ENCODE measurements around the gene ITGBL1. TPM values are rescaled to one million over a fixed set of nuclear protein-coding genes. Genes with fewer than 3 reads are reported as not detected.
A peak's percentile ranks its signal among the peaks of the same experiment; 100 is the strongest.

The ITGBL1 gene
- total and polyA plus RNA-seq, 2 of the 4 experiments (the other 2 are of a cell fraction): 22.2 to 24.2 TPM

DNA sequence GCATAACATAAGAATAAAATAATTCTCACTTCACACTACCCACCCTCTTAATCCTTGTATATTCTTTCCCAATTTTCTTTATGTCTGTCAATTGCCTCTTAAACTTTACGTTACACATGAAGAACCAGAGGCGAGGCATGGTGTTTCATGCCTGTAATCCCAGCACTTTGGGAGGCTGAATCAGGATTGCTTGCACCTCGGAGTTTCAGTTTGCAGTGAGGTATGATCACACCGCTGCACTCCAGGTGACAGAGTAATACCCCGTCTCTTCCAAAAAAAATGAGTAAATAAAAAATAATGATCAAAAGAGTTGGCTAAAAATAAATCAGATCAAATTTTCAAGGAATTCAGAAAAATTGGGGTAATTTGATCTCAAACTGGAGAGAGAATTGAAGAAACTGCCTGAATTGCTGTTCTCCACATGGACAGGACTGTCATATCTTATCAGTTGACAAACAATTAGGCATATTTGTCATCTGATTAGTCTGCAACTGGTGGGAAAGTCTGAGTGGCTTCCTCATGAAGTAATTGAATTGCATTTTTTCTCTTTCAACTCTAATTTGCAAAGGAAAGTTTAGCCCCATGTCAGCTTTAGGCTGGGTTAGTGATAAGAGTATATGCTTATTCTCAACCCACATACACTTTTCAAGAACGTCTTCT lies 302.9 kb downstream of the ITGBL1 start:
- H2BK5ac ChIP-seq (ENCODE audit: low read depth, low read length, poor library complexity, severe bottlenecking): no peak overlapping the region
- 0 out of 2 replicates have a peak overlapping the region, but pooled peaks have one; percentile 46 for H3K4ac ChIP-seq (ENCODE audit: low read depth, low read length)
- no peak overlapping the region for H3K18ac ChIP-seq (ENCODE audit: low read depth, low read length)
- no peak overlapping the region for H3K4me3 ChIP-seq (ENCODE audit: insufficient read depth, low read depth, low read length)
- intact Hi-C loops (cut with micrococcal nuclease) (loop anchor here (1.0 kb wide), 1 partner anchor 448 kb away; no protein-coding TSS in a partner anchor), in situ Hi-C loops (cut with MboI; ENCODE audit: low sequenced_read_pairs) (loop anchor here (5.0 to 10.0 kb wide), 2 partner anchors 238 to 611 kb away; no protein-coding TSS in a partner anchor), dilution Hi-C loops (cut with HindIII; ENCODE audit: low sequenced_read_pairs, unreplicated experiment) (no loop called here)
- peaks cover 2% of the 10 kb centered on the region; the same call in 1 of the 2 replicates for H3K27me3 ChIP-seq (ENCODE audit: control insufficient read depth, insufficient read depth, low read length)
- no peak overlapping the region for H4K5ac ChIP-seq (ENCODE audit: low read depth, low read length)
- H3K56ac ChIP-seq (ENCODE audit: extremely low read depth, insufficient read depth, low read length): no peak overlapping the region
- no peaks in the 10 kb centered on the region for H4K20me1 ChIP-seq (ENCODE audit: insufficient read depth, low read length)
- H3K79me1 ChIP-seq (ENCODE audit: low read depth in 1 of 2, low read length in 2 of 2): no peaks in the 10 kb centered on the region
- H2AK5ac ChIP-seq (ENCODE audit: low read depth, low read length): no peak overlapping the region
- ChIA-PET POLR2A (ENCODE audit: unreplicated experiment) (no interaction called here), CTCF (interaction anchor here (0.5 kb wide), 1 partner anchor 572 kb away, joined by 3 read pairs; no protein-coding TSS in a partner anchor)
- no peaks in the 10 kb centered on the region for H3K9me3 ChIP-seq (ENCODE audit: control insufficient read depth, insufficient read depth, low read length)
- no peaks in the 10 kb centered on the region for H3K9me1 ChIP-seq (ENCODE audit: insufficient read depth, low read length)
- no peak overlapping the region for H3K9ac ChIP-seq (ENCODE audit: low read depth, low read length)
- ATAC-seq (ENCODE audit: low read depth) (no peak), DNase-seq (no peak)
- TF ChIP-seq CHD1 (IDR thresholded peaks at IDR 0.05; ENCODE audit: low read depth, low read length) (no peak), MAFK (IDR thresholded peaks at IDR 0.05; ENCODE audit: low read depth, low read length) (no peak), CEBPB (IDR thresholded peaks at IDR 0.05; ENCODE audit: low read depth, low read length) (no peak), NFE2L2 (IDR thresholded peaks at IDR 0.05; ENCODE audit: low read depth, low read length) (no peak), RCOR1 (IDR thresholded peaks at IDR 0.05; ENCODE audit: insufficient replicate concordance, low read length) (no peak)
- TF ChIP-seq, protein P1, sequence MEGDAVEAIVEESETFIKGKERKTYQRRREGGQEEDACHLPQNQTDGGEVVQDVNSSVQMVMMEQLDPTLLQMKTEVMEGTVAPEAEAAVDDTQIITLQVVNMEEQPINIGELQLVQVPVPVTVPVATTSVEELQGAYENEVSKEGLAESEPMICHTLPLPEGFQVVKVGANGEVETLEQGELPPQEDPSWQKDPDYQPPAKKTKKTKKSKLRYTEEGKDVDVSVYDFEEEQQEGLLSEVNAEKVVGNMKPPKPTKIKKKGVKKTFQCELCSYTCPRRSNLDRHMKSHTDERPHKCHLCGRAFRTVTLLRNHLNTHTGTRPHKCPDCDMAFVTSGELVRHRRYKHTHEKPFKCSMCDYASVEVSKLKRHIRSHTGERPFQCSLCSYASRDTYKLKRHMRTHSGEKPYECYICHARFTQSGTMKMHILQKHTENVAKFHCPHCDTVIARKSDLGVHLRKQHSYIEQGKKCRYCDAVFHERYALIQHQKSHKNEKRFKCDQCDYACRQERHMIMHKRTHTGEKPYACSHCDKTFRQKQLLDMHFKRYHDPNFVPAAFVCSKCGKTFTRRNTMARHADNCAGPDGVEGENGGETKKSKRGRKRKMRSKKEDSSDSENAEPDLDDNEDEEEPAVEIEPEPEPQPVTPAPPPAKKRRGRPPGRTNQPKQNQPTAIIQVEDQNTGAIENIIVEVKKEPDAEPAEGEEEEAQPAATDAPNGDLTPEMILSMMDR (conservative IDR thresholded peaks at IDR 0.05; ENCODE audit: low read depth, low read length): no peak
- no peak overlapping the region for H3K14ac ChIP-seq (replicated peaks; ENCODE audit: low read depth, low read length)
- H3K4me1 ChIP-seq (ENCODE audit: control insufficient read depth, insufficient read depth, low read length): no peaks in the 10 kb centered on the region
- no TSS peak for BruUV-seq (replicated peaks)
- H2AFZ ChIP-seq (replicated peaks; ENCODE audit: low read length, poor library complexity): no peak overlapping the region
- no peak overlapping the region for H4K91ac ChIP-seq (ENCODE audit: insufficient read depth, low read depth, low read length)
- no peak overlapping the region for H2AK9ac ChIP-seq (replicated peaks; ENCODE audit: low read depth, low read length, poor library complexity)
- H3K23ac ChIP-seq (ENCODE audit: low read depth, low read length): no peak overlapping the region
- H3K36me3 ChIP-seq (ENCODE audit: control insufficient read depth, insufficient read depth, low read length): no peaks in the 10 kb centered on the region
- no peak overlapping the region for H2BK20ac ChIP-seq (ENCODE audit: low read depth, low read length)
- H2BK15ac ChIP-seq (ENCODE audit: low read depth, low read length): no peak overlapping the region
- no peak overlapping the region for H3K4me2 ChIP-seq (ENCODE audit: low read depth, low read length)
- no CpG with 5 or more reads among the region's 6 CpGs for WGBS, 2 experiments (ENCODE audit: extremely low coverage in 2 of 2, insufficient read length in 1 of 2)
- no peak overlapping the region for H3K27ac ChIP-seq (ENCODE audit: insufficient read depth, low read length)
- no peak overlapping the region for H2BK120ac ChIP-seq (ENCODE audit: low read depth, low read length)
- no peak overlapping the region for H4K8ac ChIP-seq (ENCODE audit: low read depth in 2 of 2, low read length in 2 of 2)

Measured in IMR-90 (cell line).